ENCODE data around the gene TEX264.

TEX264 gene

GRCh38 chr3:51678641-51679040 is 7.6 kb downstream of the TEX264 start:
- TF ChIP-seq ZNF138 (tag by site-specific recombination; IDR thresholded peaks at IDR 0.05; ENCODE audit: borderline replicate concordance) (no peak), ZNF280C (tag by site-specific recombination; IDR thresholded peaks at IDR 0.05) (no peak), KLF9 (tag by site-specific recombination; IDR thresholded peaks at IDR 0.05; ENCODE audit: low read depth) (no peak)
- ChIA-PET POLR2A (no interaction called here), CTCF (interaction anchor here (1.6 to 4.5 kb wide), 2 partner anchors 9 to 177 kb away, joined by 6 to 71 read pairs; partner anchors contain the start of gene DCAF1)
- no peak overlapping the region for H3K4me3 ChIP-seq (ENCODE audit: low read depth, low read length)
- no peak overlapping the region for H3K27ac ChIP-seq (ENCODE audit: extremely low read depth, low read depth, low read length)
- no peaks in the 10 kb centered on the region for H3K9me3 ChIP-seq (ENCODE audit: control insufficient read depth, insufficient read depth, low read depth, low read length)
- no peaks in the 10 kb centered on the region for H3K4me1 ChIP-seq (ENCODE audit: control insufficient read depth, insufficient read depth, low read length)
- peaks cover 0 to 94% of the 10 kb centered on the region in 2 experiments; a peak in 1 of 3 replicates for H3K36me3 ChIP-seq (ENCODE audit: control insufficient read depth in 2 of 2, insufficient read depth in 1 of 2, low read length in 2 of 2)

GRCh38 chr3:51679318-51679717 is 8.3 kb downstream of the TEX264 start:
- no peak for TF ChIP-seq ZNF132 (tag by site-specific recombination; IDR thresholded peaks at IDR 0.05; ENCODE audit: borderline replicate concordance)
- no peak for TF ChIP-seq ZSCAN30 (tag by site-specific recombination; IDR thresholded peaks at IDR 0.05)
- TF ChIP-seq ZNF692 (tag by site-specific recombination; IDR thresholded peaks at IDR 0.05): no peak
- no peak for TF ChIP-seq ZNF169 (tag by site-specific recombination; IDR thresholded peaks at IDR 0.05)
- TF ChIP-seq ZBTB20 (tag by site-specific recombination; IDR thresholded peaks at IDR 0.05): no peak
- no peak for TF ChIP-seq ZNF677 (tag by site-specific recombination; IDR thresholded peaks at IDR 0.05)
- ChIA-PET CTCF (interaction anchor here (1.2 to 4.5 kb wide), 3 partner anchors 9 to 178 kb away, joined by 3 to 71 read pairs (median 6); partner anchors contain the start of gene DCAF1), POLR2A (interaction anchor here (0.8 kb wide), 1 partner anchor 179 kb away, joined by 3 read pairs; the partner anchor contains the start of gene DCAF1)
- H3K36me3 ChIP-seq (ENCODE audit: control insufficient read depth in 2 of 2, insufficient read depth in 1 of 2, low read length in 2 of 2): peaks cover 0 to 96% of the 10 kb centered on the region in 2 experiments; a peak in 1 of 3 replicates
- H3K27ac ChIP-seq (ENCODE audit: extremely low read depth, low read depth, low read length): no peak overlapping the region
- H3K4me3 ChIP-seq (ENCODE audit: low read depth, low read length): no peak overlapping the region
- H3K4me1 ChIP-seq (ENCODE audit: control insufficient read depth, insufficient read depth, low read length): no peaks in the 10 kb centered on the region
- H3K9me3 ChIP-seq (ENCODE audit: control insufficient read depth, insufficient read depth, low read depth, low read length): no peaks in the 10 kb centered on the region

- no peak overlapping the region for H3K4me3 ChIP-seq (ENCODE audit: low read depth, low read length)
- H3K27ac ChIP-seq (ENCODE audit: extremely low read depth, low read depth, low read length): no peak overlapping the region
- H3K4me1 ChIP-seq (ENCODE audit: control insufficient read depth, insufficient read depth, low read length): no peaks in the 10 kb centered on the region
- H3K9me3 ChIP-seq (ENCODE audit: control insufficient read depth, insufficient read depth, low read depth, low read length): no peaks in the 10 kb centered on the region
- TF ChIP-seq ZNF843 (tag by site-specific recombination; IDR thresholded peaks at IDR 0.05): no peak
- no peak for TF ChIP-seq ZNF621 (tag by site-specific recombination; IDR thresholded peaks at IDR 0.05)
- TF ChIP-seq, protein P1, sequence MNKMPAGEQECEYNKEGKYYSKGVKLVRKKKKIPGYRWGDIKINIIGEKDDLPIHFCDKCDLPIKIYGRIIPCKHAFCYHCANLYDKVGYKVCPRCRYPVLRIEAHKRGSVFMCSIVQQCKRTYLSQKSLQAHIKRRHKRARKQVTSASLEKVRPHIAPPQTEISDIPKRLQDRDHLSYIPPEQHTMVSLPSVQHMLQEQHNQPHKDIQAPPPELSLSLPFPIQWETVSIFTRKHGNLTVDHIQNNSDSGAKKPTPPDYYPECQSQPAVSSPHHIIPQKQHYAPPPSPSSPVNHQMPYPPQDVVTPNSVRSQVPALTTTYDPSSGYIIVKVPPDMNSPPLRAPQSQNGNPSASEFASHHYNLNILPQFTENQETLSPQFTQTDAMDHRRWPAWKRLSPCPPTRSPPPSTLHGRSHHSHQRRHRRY (tag by site-specific recombination; IDR thresholded peaks at IDR 0.05): no peak
- TF ChIP-seq ZNF391 (tag by site-specific recombination; IDR thresholded peaks at IDR 0.05; ENCODE audit: borderline replicate concordance, low read depth): no peak
- TF ChIP-seq ZNF174 (tag by site-specific recombination; IDR thresholded peaks at IDR 0.05): no peak
- TF ChIP-seq SP7 (tag by site-specific recombination; IDR thresholded peaks at IDR 0.05): no peak
- ChIA-PET POLR2A (interaction anchor here (0.8 kb wide), 1 partner anchor 180 kb away, joined by 3 read pairs; the partner anchor contains the start of gene DCAF1), CTCF (interaction anchor here (0.6 to 4.5 kb wide), 5 partner anchors 10 to 290 kb away, joined by 3 to 71 read pairs (median 4); partner anchors contain the start of gene DCAF1)
- peaks cover 0 to 96% of the 10 kb centered on the region in 2 experiments; a peak in 1 of 3 replicates for H3K36me3 ChIP-seq (ENCODE audit: control insufficient read depth in 2 of 2, insufficient read depth in 1 of 2, low read length in 2 of 2)
Observed at GRCh38 chr3:51679777-51680176, 8.7 kb downstream of the TEX264 start.
